ENCODE data around the gene OLFM3.

- TF ChIP-seq CTCF (IDR thresholded peaks at IDR 0.05; ENCODE audit: low read depth, low read length) (no peak), MAX (IDR thresholded peaks at IDR 0.05; ENCODE audit: low read depth, low read length) (no peak)
These were observed 43.1 kb downstream of the OLFM3 start for GRCh38 chr1:101953623-101954022.
